WTC11 (cell line): Measurements from ENCODE around the gene AFF3. TPM values are rescaled to one million over a fixed set of nuclear protein-coding genes. Genes with fewer than 3 reads are reported as not detected.

Experiments used
- ATAC-seq: fragments of 200-7000 bp; cut with Tn5 transposase; 2 replicates; pipeline ENCODE4 v1.10.0; 2021; ENCODE audit warnings: mild to moderate bottlenecking, moderate library complexity
- CTCF ChIA-PET: fragments of 300-600 bp; sonication (Branson Sonifier 250); formaldehyde crosslinking; loops from one replicate; lab custom pipeline; 2021; ENCODE audit warnings: antibody characterized with exemption; lab: Charles Lee
- POLR2A ChIA-PET: fragments of 350-600 bp; sonication (Branson Sonifier 250); formaldehyde crosslinking; loops from one replicate; lab custom pipeline; 2021; ENCODE audit warnings: antibody characterized with exemption; lab: Charles Lee
- DNase-seq: peaks from one replicate; pipeline ENCODE4 v3.0.0; 2021; ENCODE audit warnings: low spot score
- H3K27ac Mint-ChIP-seq: 2 replicates; pipeline ENCODE4 v1.8.0; 2021; ENCODE audit warnings: mixed read lengths
- H3K27me3 Mint-ChIP-seq: 2 replicates; pipeline ENCODE4 v1.8.0; 2021; ENCODE audit warnings: low read depth, mild to moderate bottlenecking, moderate library complexity, mixed read lengths
- H3K36me3 Mint-ChIP-seq: 2 replicates; pipeline ENCODE4 v1.8.0; 2021; ENCODE audit warnings: mixed read lengths
- H3K4me1 Mint-ChIP-seq: 2 replicates; pipeline ENCODE4 v1.8.0; 2022; ENCODE audit warnings: mixed read lengths
- H3K4me3 Mint-ChIP-seq: 2 replicates; pipeline ENCODE4 v1.8.0; 2021; ENCODE audit warnings: mild to moderate bottlenecking, moderate library complexity, mixed read lengths
- H3K9me3 Mint-ChIP-seq: 2 replicates; pipeline ENCODE4 v1.8.0; 2021; ENCODE audit warnings: mixed read lengths
- CTCF ChIP-seq: fragments of 200-600 bp; IDR thresholded peaks from 2 replicates; pipeline ENCODE4 v1.8.0; 2022; ENCODE audit warnings: antibody characterized with exemption
- E2F4 ChIP-seq: sonication (generic); formaldehyde crosslinking; IDR thresholded peaks from 2 replicates; pipeline ENCODE4 v1.8.1; 2022; ENCODE audit warnings: low read depth, mild to moderate bottlenecking, moderate library complexity, missing genetic modification reagents, borderline replicate concordance
- EMX1 ChIP-seq: fragments of 250-450 bp; sonication (Bioruptor Pico); IDR thresholded peaks from 2 replicates; pipeline ENCODE4 v1.8.0; 2021; ENCODE audit warnings: mild to moderate bottlenecking
- ESRRA ChIP-seq: sonication (generic); formaldehyde crosslinking; IDR thresholded peaks from 2 replicates; pipeline ENCODE4 v1.8.1; 2022; ENCODE audit warnings: mild to moderate bottlenecking, missing genetic modification reagents, borderline replicate concordance
- ETV6 ChIP-seq: sonication (generic); formaldehyde crosslinking; IDR thresholded peaks from 2 replicates; pipeline ENCODE4 v1.8.1; 2022; ENCODE audit warnings: mild to moderate bottlenecking, missing genetic modification reagents
- KAT7 ChIP-seq: sonication (generic); formaldehyde crosslinking; IDR thresholded peaks from 2 replicates; pipeline ENCODE4 v1.8.1; 2023; ENCODE audit warnings: missing genetic modification reagents, mild to moderate bottlenecking, borderline replicate concordance
- MAX ChIP-seq: sonication (generic); formaldehyde crosslinking; IDR thresholded peaks from 2 replicates; pipeline ENCODE4 v1.8.0; 2022; ENCODE audit warnings: mild to moderate bottlenecking, missing genetic modification reagents
- MLX ChIP-seq: sonication (generic); formaldehyde crosslinking; IDR thresholded peaks from 2 replicates; pipeline ENCODE4 v1.8.1; 2023; ENCODE audit warnings: mild to moderate bottlenecking, missing genetic modification reagents, moderate library complexity
- MYBL2 ChIP-seq: sonication (generic); formaldehyde crosslinking; IDR thresholded peaks from 2 replicates; pipeline ENCODE4 v1.8.1; 2023; ENCODE audit warnings: mild to moderate bottlenecking, moderate library complexity, missing genetic modification reagents
- PRRX2 ChIP-seq: fragments of 250-450 bp; sonication (Bioruptor Pico); IDR thresholded peaks from 2 replicates; pipeline ENCODE4 v1.8.0; 2021; ENCODE audit warnings: mild to moderate bottlenecking
- TCF7 ChIP-seq: sonication (generic); formaldehyde crosslinking; IDR thresholded peaks from 2 replicates; pipeline ENCODE4 v1.8.0; 2022; ENCODE audit warnings: mild to moderate bottlenecking, low read depth, missing genetic modification reagents, moderate library complexity
- TEAD1 ChIP-seq: sonication (generic); formaldehyde crosslinking; IDR thresholded peaks from 2 replicates; pipeline ENCODE4 v1.8.0; 2022; ENCODE audit warnings: mild to moderate bottlenecking, missing genetic modification reagents
- TEAD4 ChIP-seq: sonication (generic); formaldehyde crosslinking; IDR thresholded peaks from 2 replicates; pipeline ENCODE4 v1.8.0; 2022; ENCODE audit warnings: mild to moderate bottlenecking, missing genetic modification reagents
- TP53 ChIP-seq: sonication (generic); formaldehyde crosslinking; IDR thresholded peaks from 2 replicates; pipeline ENCODE4 v1.8.1; 2023; ENCODE audit warnings: mild to moderate bottlenecking, missing genetic modification reagents
- ZNF263 ChIP-seq: sonication (generic); formaldehyde crosslinking; IDR thresholded peaks from 2 replicates; pipeline ENCODE4 v1.8.1; 2022; ENCODE audit warnings: low read depth, mild to moderate bottlenecking, moderate library complexity, missing genetic modification reagents
- ZNF416 ChIP-seq: fragments of 250-450 bp; sonication (Bioruptor Pico); IDR thresholded peaks from 2 replicates; pipeline ENCODE4 v1.9.0; 2021; ENCODE audit warnings: mild to moderate bottlenecking, inconsistent platforms
- ZNF532 ChIP-seq: fragments of 250-450 bp; sonication (Bioruptor Pico); IDR thresholded peaks from 2 replicates; pipeline ENCODE4 v1.9.0; 2021; ENCODE audit warnings: mild to moderate bottlenecking, borderline replicate concordance
- total RNA-seq: library from RNA; stranded (reverse); gene quantifications from 3 replicates; pipeline ENCODE4 v1.2.3, GENCODE V29; 2021
- TF ChIP-seq, protein P1 (sequence below): sonication (generic); formaldehyde crosslinking; IDR thresholded peaks from 2 replicates; pipeline ENCODE4 v1.8.1; 2023; ENCODE audit warnings: mild to moderate bottlenecking, missing genetic modification reagents
- TF ChIP-seq, protein P2 (sequence below): sonication (generic); formaldehyde crosslinking; conservative IDR thresholded peaks from 2 replicates; pipeline ENCODE4 v1.8.1; 2022; ENCODE audit warnings: mild to moderate bottlenecking, missing genetic modification reagents
- TF ChIP-seq, protein P3 (sequence below): sonication (generic); formaldehyde crosslinking; IDR thresholded peaks from 2 replicates; pipeline ENCODE4 v1.8.0; 2023; ENCODE audit warnings: missing genetic modification reagents
- TF ChIP-seq, protein P4 (sequence below): fragments of 250-450 bp; sonication (Bioruptor Pico); IDR thresholded peaks from 2 replicates; pipeline ENCODE4 v1.9.0; 2021; ENCODE audit warnings: moderate library complexity, mild to moderate bottlenecking, inconsistent platforms, borderline replicate concordance
- TF ChIP-seq, protein P5 (sequence below): sonication (generic); formaldehyde crosslinking; IDR thresholded peaks from 2 replicates; pipeline ENCODE4 v1.8.1; 2022; ENCODE audit warnings: low read depth, missing genetic modification reagents, borderline replicate concordance

AFF3 gene
- total RNA-seq, 1 experiment from 2014 or later = 1.2 TPM

GRCh38 chr2:99722476-99722875, 419.9 kb downstream of the AFF3 start:
- Mint-ChIP-seq H3K36me3 (peaks cover 16% of the 10 kb centered on the region), H3K4me1 (peaks cover 7% of the 10 kb centered on the region), H3K9me3 (peaks cover 33% of the 10 kb centered on the region), H3K27me3 (no peaks in the 10 kb centered on the region), H3K4me3 (no peak overlapping the region), H3K27ac (no peak overlapping the region)
- TF ChIP-seq KAT7 (CRISPR knock-in tag) (no peak), E2F4 (no peak), ZNF263 (CRISPR knock-in tag) (no peak), MLX (CRISPR knock-in tag) (no peak), ZNF532 (CRISPR knock-in tag) (no peak), TP53 (no peak), TCF7 (CRISPR knock-in tag) (no peak), TEAD1 (no peak), CTCF (no peak), PRRX2 (no peak)
- TF ChIP-seq, protein P1, sequence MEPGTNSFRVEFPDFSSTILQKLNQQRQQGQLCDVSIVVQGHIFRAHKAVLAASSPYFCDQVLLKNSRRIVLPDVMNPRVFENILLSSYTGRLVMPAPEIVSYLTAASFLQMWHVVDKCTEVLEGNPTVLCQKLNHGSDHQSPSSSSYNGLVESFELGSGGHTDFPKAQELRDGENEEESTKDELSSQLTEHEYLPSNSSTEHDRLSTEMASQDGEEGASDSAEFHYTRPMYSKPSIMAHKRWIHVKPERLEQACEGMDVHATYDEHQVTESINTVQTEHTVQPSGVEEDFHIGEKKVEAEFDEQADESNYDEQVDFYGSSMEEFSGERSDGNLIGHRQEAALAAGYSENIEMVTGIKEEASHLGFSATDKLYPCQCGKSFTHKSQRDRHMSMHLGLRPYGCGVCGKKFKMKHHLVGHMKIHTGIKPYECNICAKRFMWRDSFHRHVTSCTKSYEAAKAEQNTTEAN = no peak
- TF ChIP-seq, protein P2, sequence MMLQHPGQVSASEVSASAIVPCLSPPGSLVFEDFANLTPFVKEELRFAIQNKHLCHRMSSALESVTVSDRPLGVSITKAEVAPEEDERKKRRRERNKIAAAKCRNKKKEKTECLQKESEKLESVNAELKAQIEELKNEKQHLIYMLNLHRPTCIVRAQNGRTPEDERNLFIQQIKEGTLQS (CRISPR knock-in tag) = no peak
- POLR2A ChIA-PET = no interaction called here
- DNase-seq (no peak), ATAC-seq (no peak)
- CTCF ChIA-PET = no interaction called here

- ChIA-PET CTCF (no interaction called here), POLR2A (no interaction called here)
- Mint-ChIP-seq H3K4me3 (no peak overlapping the region), H3K27me3 (no peaks in the 10 kb centered on the region), H3K36me3 (peaks cover 16% of the 10 kb centered on the region)
- TF ChIP-seq, protein P3, sequence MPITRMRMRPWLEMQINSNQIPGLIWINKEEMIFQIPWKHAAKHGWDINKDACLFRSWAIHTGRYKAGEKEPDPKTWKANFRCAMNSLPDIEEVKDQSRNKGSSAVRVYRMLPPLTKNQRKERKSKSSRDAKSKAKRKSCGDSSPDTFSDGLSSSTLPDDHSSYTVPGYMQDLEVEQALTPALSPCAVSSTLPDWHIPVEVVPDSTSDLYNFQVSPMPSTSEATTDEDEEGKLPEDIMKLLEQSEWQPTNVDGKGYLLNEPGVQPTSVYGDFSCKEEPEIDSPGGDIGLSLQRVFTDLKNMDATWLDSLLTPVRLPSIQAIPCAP (CRISPR knock-in tag) = no peak
- TF ChIP-seq E2F4 (no peak), MAX (no peak), ETV6 (CRISPR knock-in tag) (no peak), EMX1 (no peak), MYBL2 (CRISPR knock-in tag) (no peak), ESRRA (no peak), TEAD4 (no peak), ZNF416 (CRISPR knock-in tag) (no peak)
- TF ChIP-seq, protein P4, sequence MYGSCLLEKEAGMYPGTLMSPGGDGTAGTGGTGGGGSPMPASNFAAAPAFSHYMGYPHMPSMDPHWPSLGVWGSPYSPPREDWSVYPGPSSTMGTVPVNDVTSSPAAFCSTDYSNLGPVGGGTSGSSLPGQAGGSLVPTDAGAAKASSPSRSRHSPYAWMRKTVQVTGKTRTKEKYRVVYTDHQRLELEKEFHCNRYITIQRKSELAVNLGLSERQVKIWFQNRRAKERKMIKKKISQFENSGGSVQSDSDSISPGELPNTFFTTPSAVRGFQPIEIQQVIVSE (CRISPR knock-in tag) = no peak
- TF ChIP-seq, protein P5, sequence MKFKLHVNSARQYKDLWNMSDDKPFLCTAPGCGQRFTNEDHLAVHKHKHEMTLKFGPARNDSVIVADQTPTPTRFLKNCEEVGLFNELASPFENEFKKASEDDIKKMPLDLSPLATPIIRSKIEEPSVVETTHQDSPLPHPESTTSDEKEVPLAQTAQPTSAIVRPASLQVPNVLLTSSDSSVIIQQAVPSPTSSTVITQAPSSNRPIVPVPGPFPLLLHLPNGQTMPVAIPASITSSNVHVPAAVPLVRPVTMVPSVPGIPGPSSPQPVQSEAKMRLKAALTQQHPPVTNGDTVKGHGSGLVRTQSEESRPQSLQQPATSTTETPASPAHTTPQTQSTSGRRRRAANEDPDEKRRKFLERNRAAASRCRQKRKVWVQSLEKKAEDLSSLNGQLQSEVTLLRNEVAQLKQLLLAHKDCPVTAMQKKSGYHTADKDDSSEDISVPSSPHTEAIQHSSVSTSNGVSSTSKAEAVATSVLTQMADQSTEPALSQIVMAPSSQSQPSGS (CRISPR knock-in tag) = no peak
- TF ChIP-seq, all 79 proteins: peak for 0
- ATAC-seq (no peak), DNase-seq (no peak)
- Mint-ChIP-seq H3K9me3 (peaks cover 33% of the 10 kb centered on the region), H3K4me1 (no peaks in the 10 kb centered on the region), H3K27ac (no peak overlapping the region)
Observed at GRCh38 chr2:99719102-99719501, 423.3 kb downstream of the AFF3 start.
